HEK293T (cell line): ENCODE measurements around the gene CUX1.

Experiments used
- CTCF ChIA-PET: fragments of 350-600 bp; formaldehyde crosslinking; extraction: SDS; loops from one replicate; lab custom pipeline; 2021; ENCODE audit warnings: antibody characterized with exemption, inconsistent platforms; lab: Yijun Ruan, JAX
- POLR2A ChIA-PET: fragments of 350-600 bp; formaldehyde crosslinking; extraction: SDS; loops from one replicate; lab custom pipeline; 2020; ENCODE audit warnings: antibody characterized with exemption, inconsistent platforms; lab: Yijun Ruan, JAX
- DNase-seq: peaks from one replicate; pipeline ENCODE4 v3.0.0; 2012; ENCODE audit warnings: mixed read lengths; ENCODE audit errors: extremely low spot score
- ARNT ChIP-seq: fragments of 450-650 bp; IDR thresholded peaks from 2 replicates; pipeline ENCODE4 v1.6.1; 2017; ENCODE audit warnings: mild to moderate bottlenecking
- BHLHE40 ChIP-seq: fragments of 450-650 bp; IDR thresholded peaks from 2 replicates; pipeline ENCODE4 v1.6.1; 2016; ENCODE audit warnings: mild to moderate bottlenecking, moderate library complexity, borderline replicate concordance
- CTBP1 ChIP-seq: fragments of 450-650 bp; IDR thresholded peaks from 2 replicates; pipeline ENCODE4 v1.6.1; 2016; ENCODE audit warnings: borderline replicate concordance
- ELF4 ChIP-seq: fragments of 450-650 bp; IDR thresholded peaks from 2 replicates; pipeline ENCODE4 v1.6.1; 2017; ENCODE audit warnings: antibody characterized with exemption
- FOXA1 ChIP-seq: fragments of 450-650 bp; IDR thresholded peaks from 2 replicates; pipeline ENCODE4 v1.6.1; 2016; ENCODE audit warnings: mild to moderate bottlenecking
- FOXK2 ChIP-seq: fragments of 450-650 bp; IDR thresholded peaks from 2 replicates; pipeline ENCODE4 v1.6.1; 2016; ENCODE audit warnings: mild to moderate bottlenecking
- FOXM1 ChIP-seq: fragments of 450-650 bp; IDR thresholded peaks from 2 replicates; pipeline ENCODE4 v1.6.1; 2017; ENCODE audit warnings: mild to moderate bottlenecking, borderline replicate concordance
- HDGF ChIP-seq: fragments of 450-650 bp; IDR thresholded peaks from 2 replicates; pipeline ENCODE4 v1.6.1; 2017; ENCODE audit warnings: antibody characterized with exemption, borderline replicate concordance
- L3MBTL2 ChIP-seq: fragments of 450-650 bp; conservative IDR thresholded peaks from 2 replicates; pipeline ENCODE4 v1.6.1; 2016; ENCODE audit warnings: mild to moderate bottlenecking
- LEF1 ChIP-seq: fragments of 450-650 bp; IDR thresholded peaks from 2 replicates; pipeline ENCODE4 v1.6.1; 2017; ENCODE audit warnings: mild to moderate bottlenecking, borderline replicate concordance
- NFRKB ChIP-seq: fragments of 450-650 bp; IDR thresholded peaks from 2 replicates; pipeline ENCODE4 v1.6.1; 2016; ENCODE audit warnings: mild to moderate bottlenecking, moderate library complexity
- PKNOX1 ChIP-seq: fragments of 450-650 bp; IDR thresholded peaks from 2 replicates; pipeline ENCODE4 v1.6.1; 2016
- SP1 ChIP-seq: fragments of 450-650 bp; IDR thresholded peaks from 2 replicates; pipeline ENCODE4 v1.6.1; 2017
- SUZ12 ChIP-seq: fragments of 450-650 bp; IDR thresholded peaks from 2 replicates; pipeline ENCODE4 v1.6.1; 2016; ENCODE audit warnings: mild to moderate bottlenecking
- TARDBP ChIP-seq: fragments of 450-650 bp; IDR thresholded peaks from 2 replicates; pipeline ENCODE4 v1.6.1; 2016
- ZNF384 ChIP-seq: fragments of 450-650 bp; IDR thresholded peaks from 2 replicates; pipeline ENCODE4 v1.6.1; 2016

CUX1 gene

DNA sequence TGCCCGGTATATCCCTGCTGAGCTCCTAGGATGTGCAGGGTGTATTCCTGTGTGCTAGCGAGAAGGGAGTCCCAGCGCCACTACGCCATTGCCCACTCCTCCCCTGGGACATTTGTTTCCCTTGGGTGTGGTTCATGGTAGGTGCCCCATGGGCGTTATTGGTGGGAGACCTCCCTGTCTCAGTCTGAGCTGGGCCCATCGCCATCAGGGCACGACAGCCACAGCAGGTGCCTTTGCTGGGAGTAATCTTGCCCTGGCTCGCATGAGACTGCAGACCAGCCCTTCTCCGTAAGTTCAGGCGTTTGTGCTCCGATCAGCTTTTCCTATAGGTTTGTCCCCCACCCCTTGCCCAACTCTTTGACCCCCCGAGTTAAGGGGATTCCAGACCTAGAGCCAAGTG is 332.0 kb downstream of the CUX1 start:
- CTCF ChIA-PET: no interaction called here
- no peak for TF ChIP-seq ZNF384
- no peak for TF ChIP-seq CTBP1
- TF ChIP-seq L3MBTL2: no peak
- no peak for TF ChIP-seq LEF1
- TF ChIP-seq TARDBP: no peak
- TF ChIP-seq ELF4: no peak
- no peak for DNase-seq
- POLR2A ChIA-PET: no interaction called here

GRCh38 chr7:102150266-102150665 is 332.8 kb downstream of the CUX1 start:
- DNase-seq: no peak
- TF ChIP-seq TARDBP (no peak), ELF4 (no peak), ZNF384 (no peak), ARNT (no peak), FOXA1 (no peak), PKNOX1 (no peak), CTBP1 (no peak)

GRCh38 chr7:102152672-102153598 is 335.5 kb downstream of the CUX1 start:
- no peak for TF ChIP-seq LEF1
- no peak for DNase-seq
- ChIA-PET CTCF (no interaction called here), POLR2A (no interaction called here)

More at GRCh38 chr7:102150266-102150665, 332.8 kb downstream of the CUX1 start:
- CTCF ChIA-PET: no interaction called here
- POLR2A ChIA-PET: no interaction called here

GRCh38 chr7:102153599-102153946 is 336.1 kb downstream of the CUX1 start:
- POLR2A ChIA-PET: no interaction called here
- TF ChIP-seq L3MBTL2 (no peak), HDGF (no peak), NFRKB (no peak), PKNOX1 (no peak), LEF1 (no peak), CTBP1 (no peak), SP1 (no peak), ELF4 (no peak), TARDBP (no peak), FOXK2 (no peak), ZNF384 (no peak), BHLHE40 (no peak)

DNA sequence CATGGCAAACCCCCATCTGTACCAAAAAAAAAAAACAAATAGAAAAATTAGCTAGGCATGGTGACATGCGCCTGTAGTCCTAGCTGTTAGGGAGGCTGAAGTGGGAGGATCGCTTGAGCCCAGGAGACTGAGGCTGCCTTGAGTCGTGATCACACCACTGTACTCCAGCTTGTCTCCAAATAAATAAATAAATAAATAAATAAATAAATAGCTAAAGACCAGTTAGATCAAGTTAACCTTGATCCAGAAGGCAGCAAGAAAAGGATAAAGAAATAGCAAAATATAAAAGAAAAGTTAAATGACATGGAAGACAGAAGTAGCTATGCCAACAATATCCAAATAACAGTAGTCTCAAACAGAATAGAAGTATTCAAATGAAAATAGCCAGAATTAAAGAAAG is 337.0 kb downstream of the CUX1 start:
- DNase-seq: no peak
- ChIA-PET POLR2A (no interaction called here), CTCF (no interaction called here)
- no peak for TF ChIP-seq CTBP1
- TF ChIP-seq LEF1: no peak
- TF ChIP-seq TARDBP: no peak
- no peak for TF ChIP-seq SP1
- no peak for TF ChIP-seq ZNF384
- no peak for TF ChIP-seq HDGF
- TF ChIP-seq BHLHE40: no peak
- TF ChIP-seq ELF4: no peak
- TF ChIP-seq FOXK2: no peak

More at GRCh38 chr7:102153599-102153946, 336.1 kb downstream of the CUX1 start:
- DNase-seq: no peak
- CTCF ChIA-PET: no interaction called here

GRCh38 chr7:102155821-102156441 is 338.5 kb downstream of the CUX1 start:
- no peak for DNase-seq
- POLR2A ChIA-PET: no interaction called here
- TF ChIP-seq HDGF (no peak), LEF1 (no peak), L3MBTL2 (no peak), ELF4 (no peak), SUZ12 (no peak), FOXM1 (no peak), TARDBP (no peak), FOXA1 (no peak), CTBP1 (no peak), BHLHE40 (no peak), NFRKB (no peak), ZNF384 (no peak), FOXK2 (no peak), PKNOX1 (no peak), SP1 (no peak)
- CTCF ChIA-PET: no interaction called here
